OCI-LY3 (cell line): ENCODE measurements around the gene ABCA4.

Experiments
- H2AFZ ChIP-seq: fragments of 200-600, 300-600 bp; shearing (Covaris generic); 2 replicates; pipeline ENCODE4 v1.6.0; 2014; ENCODE audit warnings: antibody characterized with exemption, low read depth, low read length
- H3K27ac ChIP-seq: fragments of 200-600, 300-600 bp; sonication (generic); 2 replicates; pipeline ENCODE4 v1.5.1; 2014; ENCODE audit warnings: mild to moderate bottlenecking, low read length, moderate library complexity, mixed read lengths
- H3K27me3 ChIP-seq: fragments of 200-600, 300-600 bp; sonication (generic); 2 replicates; pipeline ENCODE4 v1.6.1; 2014; ENCODE audit warnings: low read depth, low read length, mixed read lengths
- H3K36me3 ChIP-seq: fragments of 200-600, 300-600 bp; sonication (generic); replicated peaks from 2 replicates; pipeline ENCODE3; 2014; ENCODE audit warnings: low read depth, low read length, mixed read lengths
- H3K4me1 ChIP-seq: fragments of 300-600, 200-600 bp; sonication (generic); 2 replicates; pipeline ENCODE4 v1.6.1; 2014; ENCODE audit warnings: low read length, mixed read lengths
- H3K4me2 ChIP-seq: fragments of 200-600, 300-600 bp; sonication (generic); 2 replicates; pipeline ENCODE4 v1.6.1; 2014; ENCODE audit warnings: low read length, mixed read lengths
- H3K4me3 ChIP-seq: fragments of 300-600, 200-600 bp; sonication (generic); 2 replicates; pipeline ENCODE4 v1.5.1; 2014; ENCODE audit warnings: antibody characterized with exemption, mild to moderate bottlenecking, low read length, moderate library complexity
- H3K79me2 ChIP-seq: fragments of 300-600, 200-600 bp; shearing (Covaris generic); 2 replicates; pipeline ENCODE4 v1.6.1; 2014; ENCODE audit warnings: mild to moderate bottlenecking, low read length, mixed read lengths
- H3K9ac ChIP-seq: fragments of 300-600, 200-600 bp; shearing (Covaris generic); 2 replicates; pipeline ENCODE4 v1.6.0; 2014; ENCODE audit warnings: mild to moderate bottlenecking, low read length, moderate library complexity
- H3K9me3 ChIP-seq: fragments of 200-600, 300-600 bp; shearing (Covaris generic); 2 replicates; pipeline ENCODE4 v1.6.1; 2014; ENCODE audit warnings: low read length, mixed read lengths; ENCODE audit not compliant: insufficient read depth
- H4K20me1 ChIP-seq: fragments of 200-600, 300-600 bp; sonication (generic); 2 replicates; pipeline ENCODE4 v1.6.1; 2016; ENCODE audit warnings: low read length, mixed read lengths; ENCODE audit not compliant: insufficient read depth
- CTCF ChIP-seq: fragments of 200-600, 300-600 bp; sonication (generic); IDR thresholded peaks from 2 replicates; pipeline ENCODE4 v1.5.1; 2014; ENCODE audit warnings: antibody characterized with exemption, low read length, low read depth
- EZH2phosphoT487 ChIP-seq: fragments of 200-600 bp; shearing (Covaris generic); IDR thresholded peaks from 2 replicates; pipeline ENCODE4 v1.6.1; 2018; ENCODE audit warnings: antibody characterized with exemption, mixed run types, low read depth

ABCA4 gene

GRCh38 chr1:94101613-94102525, 19.1 kb downstream of the ABCA4 start:
- Histone ChIP-seq H3K4me2 (no peak overlapping the region), H3K4me1 (peaks cover 8% of the 10 kb centered on the region), H3K9ac (no peak overlapping the region), H3K9me3 (no peaks in the 10 kb centered on the region), H3K4me3 (no peak overlapping the region), H3K79me2 (no peaks in the 10 kb centered on the region), H3K36me3 (no peaks in the 10 kb centered on the region), H3K27me3 (peaks cover 61% of the 10 kb centered on the region), H2AFZ (no peak overlapping the region), H3K27ac (no peak overlapping the region), H4K20me1 (peaks cover 22% of the 10 kb centered on the region)
- TF ChIP-seq CTCF (no peak), EZH2phosphoT487 (no peak)

GRCh38 chr1:94100785-94101612, 19.9 kb downstream of the ABCA4 start:
- Histone ChIP-seq H3K36me3 (no peaks in the 10 kb centered on the region), H4K20me1 (peaks cover 20% of the 10 kb centered on the region), H3K9ac (no peak overlapping the region), H3K27me3 (peaks cover 54% of the 10 kb centered on the region), H2AFZ (no peak overlapping the region), H3K4me1 (peaks cover 3% of the 10 kb centered on the region), H3K4me2 (no peak overlapping the region), H3K79me2 (no peaks in the 10 kb centered on the region), H3K4me3 (no peak overlapping the region), H3K9me3 (no peaks in the 10 kb centered on the region), H3K27ac (no peak overlapping the region)
- TF ChIP-seq EZH2phosphoT487 (no peak), CTCF (no peak)

GRCh38 chr1:94100129-94100784, 20.7 kb downstream of the ABCA4 start:
- Histone ChIP-seq H3K9ac (no peak overlapping the region), H3K27me3 (peaks cover 54% of the 10 kb centered on the region), H4K20me1 (peaks cover 15% of the 10 kb centered on the region), H3K4me1 (no peaks in the 10 kb centered on the region), H3K79me2 (no peaks in the 10 kb centered on the region), H3K9me3 (no peaks in the 10 kb centered on the region), H3K4me2 (no peak overlapping the region), H3K4me3 (no peak overlapping the region), H3K36me3 (no peaks in the 10 kb centered on the region), H3K27ac (no peak overlapping the region), H2AFZ (no peak overlapping the region)
- TF ChIP-seq CTCF (no peak), EZH2phosphoT487 (no peak)
